Stimulated activated CD4-positive, alpha-beta T cell treated with anti-CD3 and anti-CD28 coated beads, Interleukin-1b, Interleukin-23, amount 100 ng/mL, for 48 hours (primary cell): ENCODE results near the gene STXBP4.

Source experiments
- DNase-seq: peaks from one replicate; pipeline ENCODE4 v3.0.0-alpha.2; 2020

Gene STXBP4, protein sequence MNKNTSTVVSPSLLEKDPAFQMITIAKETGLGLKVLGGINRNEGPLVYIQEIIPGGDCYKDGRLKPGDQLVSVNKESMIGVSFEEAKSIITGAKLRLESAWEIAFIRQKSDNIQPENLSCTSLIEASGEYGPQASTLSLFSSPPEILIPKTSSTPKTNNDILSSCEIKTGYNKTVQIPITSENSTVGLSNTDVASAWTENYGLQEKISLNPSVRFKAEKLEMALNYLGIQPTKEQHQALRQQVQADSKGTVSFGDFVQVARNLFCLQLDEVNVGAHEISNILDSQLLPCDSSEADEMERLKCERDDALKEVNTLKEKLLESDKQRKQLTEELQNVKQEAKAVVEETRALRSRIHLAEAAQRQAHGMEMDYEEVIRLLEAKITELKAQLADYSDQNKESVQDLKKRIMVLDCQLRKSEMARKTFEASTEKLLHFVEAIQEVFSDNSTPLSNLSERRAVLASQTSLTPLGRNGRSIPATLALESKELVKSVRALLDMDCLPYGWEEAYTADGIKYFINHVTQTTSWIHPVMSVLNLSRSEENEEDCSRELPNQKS

GRCh38 chr17:54968262-54968987 is at the start of gene STXBP4, which contains the start of gene COX11:
Gene STXBP4 (plus strand): TSS chr17:54968765. CDS start chr17:54986220, 17,455 bp downstream.
Gene COX11 (minus strand): TSS chr17:54968654. CDS start chr17:54968646, 8 bp downstream.
- peak; percentile 94 for DNase-seq

DNA sequence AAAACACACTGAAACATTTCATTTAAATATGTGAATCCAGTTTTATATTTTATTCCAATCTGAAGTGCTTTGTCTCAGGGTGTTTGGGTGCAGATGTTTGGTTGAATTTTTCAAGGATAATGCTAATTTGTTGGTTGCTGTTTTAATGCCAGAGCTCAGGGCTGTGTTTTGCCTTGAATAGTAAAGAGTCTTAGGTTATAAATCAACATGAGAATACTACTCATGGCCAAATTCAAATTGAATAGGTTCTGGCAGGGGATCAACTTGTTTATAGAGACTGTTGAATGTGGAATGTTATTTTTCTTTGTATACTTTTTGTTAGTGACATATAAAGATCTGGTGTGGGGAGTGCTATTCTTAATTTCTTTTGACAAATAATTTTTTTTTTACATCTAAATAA is 49.1 kb upstream of the STXBP4 start:
- DNase-seq, result no peak

- no peak for DNase-seq
Measured at GRCh38 chr17:54920819-54921218, 47.7 kb upstream of the STXBP4 start.

- DNase-seq, result no peak
Measured at GRCh38 chr17:54924405-54924804, 44.2 kb upstream of the STXBP4 start.

- DNase-seq, result no peak
Measured at GRCh38 chr17:54927525-54927924, 41.0 kb upstream of the STXBP4 start.

GRCh38 chr17:54932711-54933110 is 35.9 kb upstream of the STXBP4 start:
- DNase-seq, result no peak

GRCh38 chr17:54933921-54934320 is 34.6 kb upstream of the STXBP4 start:
- no peak for DNase-seq

DNA sequence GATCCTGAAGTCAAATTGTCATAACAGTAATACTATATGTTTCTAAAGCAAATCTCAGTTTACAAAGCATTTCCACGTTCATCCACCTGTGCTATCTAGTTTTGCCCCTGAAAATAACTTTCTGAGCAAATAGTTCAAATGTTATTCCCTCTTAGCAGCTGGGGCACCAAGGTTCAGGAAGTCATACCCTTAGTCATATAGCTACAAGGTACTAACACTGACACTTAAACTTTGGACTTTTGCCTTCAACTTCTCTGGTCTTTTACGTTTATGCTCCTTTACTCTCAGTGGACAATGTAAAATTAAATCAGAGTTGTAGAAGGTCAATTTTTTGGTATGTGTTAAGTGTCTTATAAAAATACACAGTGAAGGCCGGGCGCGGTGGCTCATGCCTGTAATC is 33.1 kb upstream of the STXBP4 start:
- DNase-seq, result no peak

- no peak for DNase-seq
Measured at GRCh38 chr17:54937018-54937417, 31.5 kb upstream of the STXBP4 start.

- no peak for DNase-seq
Measured at GRCh38 chr17:54937426-54937825, 31.1 kb upstream of the STXBP4 start.

DNA sequence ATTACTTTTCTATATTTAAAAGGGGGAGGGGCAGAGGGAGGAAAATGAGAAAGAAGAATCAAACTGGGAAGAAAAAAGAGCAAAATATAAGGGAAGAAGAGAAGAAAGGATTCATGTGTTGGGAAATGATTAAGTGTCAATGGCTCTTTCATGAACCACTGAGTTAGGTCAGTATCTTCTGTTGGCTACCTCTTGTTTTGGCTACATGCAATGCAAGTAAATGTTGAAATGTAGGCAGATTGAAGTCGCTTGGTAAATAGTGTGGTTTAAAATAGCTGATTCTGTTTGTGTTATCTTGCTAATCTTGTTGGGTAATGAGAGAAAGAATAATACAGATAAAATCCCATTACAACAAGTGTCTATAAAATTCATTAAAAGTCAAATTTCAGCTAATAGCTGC is 27.3 kb upstream of the STXBP4 start:
- no peak for DNase-seq

- no peak for DNase-seq
Measured at GRCh38 chr17:54944796-54945195, 23.8 kb upstream of the STXBP4 start.

GRCh38 chr17:54945231-54945630 is 23.3 kb upstream of the STXBP4 start:
- DNase-seq, result no peak

GRCh38 chr17:54945671-54946070 is 22.9 kb upstream of the STXBP4 start:
- DNase-seq, result no peak

DNA sequence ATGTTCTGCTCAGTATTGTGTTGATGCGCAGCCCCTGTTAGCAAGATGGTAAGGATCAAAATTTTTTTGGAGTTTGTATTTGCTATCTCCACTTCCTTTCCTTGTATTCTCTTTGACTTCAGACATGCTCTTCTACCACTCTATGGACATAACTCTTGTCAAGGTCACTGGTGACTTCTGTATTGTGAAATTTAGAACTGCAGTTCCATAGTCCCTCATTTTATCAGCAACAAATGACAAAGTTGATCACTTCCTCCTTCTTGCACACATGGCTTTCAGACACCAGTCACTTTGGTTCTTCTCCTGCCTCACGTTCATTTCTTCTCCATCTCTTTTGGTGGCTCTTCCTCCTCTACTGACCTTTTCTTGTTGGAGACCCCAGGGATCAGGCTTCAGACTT is 21.2 kb upstream of the STXBP4 start:
- no peak for DNase-seq

- DNase-seq, result no peak
Measured at GRCh38 chr17:54948380-54948779, 20.2 kb upstream of the STXBP4 start.

- no peak for DNase-seq
Measured at GRCh38 chr17:54950116-54950515, 18.4 kb upstream of the STXBP4 start.

GRCh38 chr17:54951286-54951685 is 17.3 kb upstream of the STXBP4 start:
- DNase-seq, result no peak

DNA sequence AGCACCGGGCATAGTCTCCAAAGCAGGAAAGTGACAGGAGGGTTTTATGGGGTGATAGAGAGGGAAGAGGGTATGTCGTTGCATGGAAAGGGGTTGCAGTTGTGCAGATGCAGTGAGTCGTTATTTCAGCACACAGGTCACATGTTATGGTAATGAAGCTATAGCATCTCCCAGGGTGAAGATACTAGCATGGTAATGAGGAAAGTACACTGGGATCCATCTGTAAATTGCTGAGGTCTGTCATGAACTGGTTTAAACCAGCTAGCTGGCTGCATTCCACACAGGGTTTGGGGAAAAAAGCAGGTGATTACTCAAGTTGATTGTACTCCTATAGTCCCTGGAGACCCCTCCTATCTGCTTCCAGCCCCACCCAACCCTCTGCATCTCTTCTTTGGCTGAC is 11.8 kb upstream of the STXBP4 start:
- no peak for DNase-seq

- peak; percentile 9 for DNase-seq
Measured at GRCh38 chr17:54967621-54968261, 824 bp upstream of the STXBP4 start.

DNA sequence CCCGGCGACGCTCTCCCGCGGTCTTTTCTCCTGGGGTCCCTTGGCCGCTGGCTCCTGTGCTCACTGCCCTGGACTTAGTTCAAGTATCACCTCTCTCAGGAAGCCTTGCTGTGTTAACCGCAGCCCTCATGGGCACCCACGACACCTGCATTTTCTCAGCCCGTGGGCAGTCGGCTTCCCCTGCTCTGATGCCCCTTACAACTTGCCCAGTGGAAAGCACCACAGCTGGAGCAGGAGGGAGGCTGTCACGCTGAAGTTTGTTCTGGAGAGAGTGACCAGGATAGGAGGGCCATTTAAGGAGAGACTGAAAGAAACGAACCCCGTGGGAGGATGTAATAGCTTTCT is 395 bp downstream of the STXBP4 start:
- peak; percentile 19 for DNase-seq

DNA sequence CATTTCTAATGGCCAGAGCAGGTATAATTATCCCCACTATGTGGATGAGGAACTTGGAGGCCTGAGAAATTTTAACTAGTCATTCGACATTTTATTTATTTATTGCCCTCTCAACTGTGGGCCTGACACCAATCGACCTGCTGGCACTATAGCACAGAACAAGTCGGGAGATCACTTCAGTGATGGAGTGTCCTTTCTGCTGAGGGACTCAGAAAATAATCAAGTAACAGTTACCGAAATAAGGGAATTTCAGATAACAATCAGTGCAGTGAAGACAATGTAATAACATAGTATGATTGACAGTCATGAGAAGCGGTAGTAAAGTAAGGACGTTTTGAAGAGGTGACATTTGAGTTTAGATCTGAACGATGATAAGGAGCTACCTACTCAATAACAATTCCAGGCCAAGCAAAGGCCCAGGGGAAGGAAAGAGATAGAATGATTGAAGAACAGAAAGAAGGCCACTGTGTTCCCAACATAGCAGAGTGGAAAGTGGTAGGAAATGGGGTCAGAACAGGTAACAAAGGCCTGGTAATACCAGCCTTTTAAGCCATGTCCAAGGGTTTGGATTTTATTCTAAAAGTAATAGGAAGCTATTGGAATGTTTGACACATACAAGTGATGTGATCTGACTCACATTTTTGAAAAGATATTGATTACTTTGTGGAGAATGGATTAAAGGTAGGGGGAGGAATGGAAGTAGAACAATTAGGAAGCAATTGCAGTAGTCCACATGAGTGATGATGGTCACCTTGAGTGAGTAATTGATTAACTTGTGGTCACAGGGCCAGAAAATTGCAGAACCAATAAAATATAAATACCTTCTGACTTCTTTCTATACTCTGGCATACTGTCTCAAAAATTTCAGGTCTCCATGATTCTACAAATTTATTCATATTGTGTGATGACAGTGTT is 1.4 kb downstream of the STXBP4 start:
- DNase-seq, result no peak
